Stimulated activated CD8-positive, alpha-beta memory T cell treated with anti-CD3 and anti-CD28 coated beads, Interleukin-12 subunit alpha, Interleukin-12 subunit beta, amount 100 ng/mL, for 24 hours (primary cell): ENCODE measurements around the gene RAB10.
A peak's percentile ranks its signal among the peaks of the same experiment; 100 is the strongest.
"Not testable (repeated sequence)": the region's sequence is repeated elsewhere in the genome, so short reads cannot be mapped to it uniquely, and the experiment has no call there.

Source experiments
- DNase-seq: peaks from one replicate; pipeline ENCODE4 v3.0.0-alpha.2; 2020; ENCODE audit errors: extremely low read depth

The RAB10 gene

GRCh38 chr2:26058390-26058789 is 24.5 kb downstream of the RAB10 start:
- no peak for DNase-seq

- no peak for DNase-seq
Observed at GRCh38 chr2:26059542-26059941, 25.7 kb downstream of the RAB10 start.

- no peak for DNase-seq
Observed at GRCh38 chr2:26061539-26061938, 27.7 kb downstream of the RAB10 start.

- DNase-seq = no peak
Observed at GRCh38 chr2:26064846-26065245, 31.0 kb downstream of the RAB10 start.

GRCh38 chr2:26067186-26067974 is 33.5 kb downstream of the RAB10 start:
- no peak for DNase-seq

GRCh38 chr2:26067980-26068507 is 34.2 kb downstream of the RAB10 start:
- no peak for DNase-seq

- peak; percentile 8 for DNase-seq
Observed at GRCh38 chr2:26068602-26069298, 34.9 kb downstream of the RAB10 start.

GRCh38 chr2:26070730-26071129 is 36.8 kb downstream of the RAB10 start:
- no peak for DNase-seq

GRCh38 chr2:26072925-26073768 is 39.3 kb downstream of the RAB10 start:
- no peak for DNase-seq

- no peak for DNase-seq
Observed at GRCh38 chr2:26073830-26074229, 39.9 kb downstream of the RAB10 start.

- no peak for DNase-seq
Observed at GRCh38 chr2:26074676-26075075, 40.8 kb downstream of the RAB10 start.

GRCh38 chr2:26075173-26075572 is 41.3 kb downstream of the RAB10 start:
- DNase-seq = no peak

GRCh38 chr2:26076001-26076587 is 42.2 kb downstream of the RAB10 start:
- no peak for DNase-seq

GRCh38 chr2:26077291-26077690 is 43.4 kb downstream of the RAB10 start:
- DNase-seq = no peak

GRCh38 chr2:26078939-26079338 is 45.1 kb downstream of the RAB10 start:
- no peak for DNase-seq

- no peak for DNase-seq
Observed at GRCh38 chr2:26080356-26080755, 46.5 kb downstream of the RAB10 start.

GRCh38 chr2:26080925-26081324 is 47.0 kb downstream of the RAB10 start:
- DNase-seq = not testable (repeated sequence)

- DNase-seq = no peak
Observed at GRCh38 chr2:26081556-26081955, 47.7 kb downstream of the RAB10 start.

- no peak for DNase-seq
Observed at GRCh38 chr2:26086155-26086637, 52.3 kb downstream of the RAB10 start.

- DNase-seq = no peak
Observed at GRCh38 chr2:26086779-26087178, 52.9 kb downstream of the RAB10 start.

GRCh38 chr2:26088038-26088643 is 54.3 kb downstream of the RAB10 start:
- no peak for DNase-seq
